T-helper 17 cell (primary cell): Measurements from ENCODE around the gene HLCS. TPM values are rescaled to one million over a fixed set of nuclear protein-coding genes. Genes with fewer than 3 reads are reported as not detected.

Source experiments
- ATAC-seq: fragments of 150-1000 bp; cut with Tn5 transposase; 2 replicates; pipeline ENCODE4 v1.10.0; 2021; ENCODE audit warnings: mild to moderate bottlenecking, moderate library complexity
- DNase-seq, 3 donors: peaks; one replicate each; pipeline versions ENCODE4 v3.0.0 to v3.0.0-alpha.2; 2020 to 2021
- H3K9me3 ChIP-seq: one replicate; pipeline ENCODE4 v1.7.0; 2013; ENCODE audit warnings: low read length, mild to moderate bottlenecking; ENCODE audit not compliant: control insufficient read depth, poor library complexity, severe bottlenecking
- H3K27ac Mint-ChIP-seq: one replicate; pipeline ENCODE4 v1.8.0; 2022; ENCODE audit warnings: mild to moderate bottlenecking, moderate library complexity, mixed read lengths
- H3K27me3 Mint-ChIP-seq: one replicate; pipeline ENCODE4 v1.8.0; 2022; ENCODE audit warnings: mixed read lengths
- H3K36me3 Mint-ChIP-seq: one replicate; pipeline ENCODE4 v1.8.0; 2022; ENCODE audit warnings: low read depth, mixed read lengths
- H3K4me1 Mint-ChIP-seq: one replicate; pipeline ENCODE4 v1.8.0; 2022; ENCODE audit warnings: mild to moderate bottlenecking, mixed read lengths
- H3K4me3 Mint-ChIP-seq: one replicate; pipeline ENCODE4 v1.8.0; 2022; ENCODE audit warnings: mild to moderate bottlenecking, moderate library complexity, mixed read lengths
- total RNA-seq, 4 donors: library from RNA in 2 of 4; stranded (reverse) in 2 of 4; gene quantifications; one replicate each; pipeline ENCODE4 v1.2.3 and lab custom pipeline; 2022 to 2026

Gene HLCS
- total RNA-seq, 2 donors from 2014 or later: 14.4 to 16.3 TPM

- H3K9me3 ChIP-seq: no peaks in the 10 kb centered on the region
- Mint-ChIP-seq H3K4me1 (peaks cover 10% of the 10 kb centered on the region), H3K27ac (no peak overlapping the region), H3K27me3 (no peaks in the 10 kb centered on the region), H3K36me3 (peaks cover 6% of the 10 kb centered on the region), H3K4me3 (no peak overlapping the region)
- DNase-seq (no peak), ATAC-seq (no peak)
These were observed 100.0 kb downstream of the HLCS start for GRCh38 chr21:36866419-36866818.

- no peak for ATAC-seq
- DNase-seq: no peak
- no peaks in the 10 kb centered on the region for H3K27me3 Mint-ChIP-seq
- no peak overlapping the region for H3K27ac Mint-ChIP-seq
- no peak overlapping the region for H3K4me3 Mint-ChIP-seq
- peaks cover 13% of the 10 kb centered on the region for H3K4me1 Mint-ChIP-seq
- H3K36me3 Mint-ChIP-seq: peaks cover 6% of the 10 kb centered on the region
- H3K9me3 ChIP-seq: no peaks in the 10 kb centered on the region
These were observed 101.5 kb downstream of the HLCS start for GRCh38 chr21:36864974-36865373.

- DNase-seq (no peak), ATAC-seq (no peak)
- H3K36me3 Mint-ChIP-seq: peaks cover 6% of the 10 kb centered on the region
- H3K4me1 Mint-ChIP-seq: peaks cover 21% of the 10 kb centered on the region
- no peaks in the 10 kb centered on the region for H3K27me3 Mint-ChIP-seq
- no peaks in the 10 kb centered on the region for H3K9me3 ChIP-seq
- H3K27ac Mint-ChIP-seq: no peak overlapping the region
- H3K4me3 Mint-ChIP-seq: no peak overlapping the region
These were observed 103.2 kb downstream of the HLCS start for GRCh38 chr21:36863260-36863659.

- H3K36me3 Mint-ChIP-seq: peaks cover 6% of the 10 kb centered on the region
- H3K27me3 Mint-ChIP-seq: no peaks in the 10 kb centered on the region
- no peak overlapping the region for H3K4me3 Mint-ChIP-seq
- H3K4me1 Mint-ChIP-seq: peaks cover 11% of the 10 kb centered on the region
- no peak overlapping the region for H3K27ac Mint-ChIP-seq
- H3K9me3 ChIP-seq: no peaks in the 10 kb centered on the region
- ATAC-seq (no peak), DNase-seq (no peak)
These were observed 104.7 kb downstream of the HLCS start for GRCh38 chr21:36861595-36862323.

GRCh38 chr21:36860736-36861594 lies 105.5 kb downstream of the HLCS start:
- ATAC-seq (no peak), DNase-seq (no peak)
- Mint-ChIP-seq H3K27me3 (no peaks in the 10 kb centered on the region), H3K27ac (no peak overlapping the region), H3K36me3 (peaks cover 6% of the 10 kb centered on the region), H3K4me1 (peaks cover 16% of the 10 kb centered on the region), H3K4me3 (no peak overlapping the region)
- no peaks in the 10 kb centered on the region for H3K9me3 ChIP-seq

GRCh38 chr21:36859744-36860501 lies 106.5 kb downstream of the HLCS start:
- Mint-ChIP-seq H3K36me3 (peaks cover 6% of the 10 kb centered on the region), H3K27ac (no peak overlapping the region), H3K4me1 (peaks cover 16% of the 10 kb centered on the region), H3K27me3 (no peaks in the 10 kb centered on the region), H3K4me3 (no peak overlapping the region)
- no peak for DNase-seq
- no peaks in the 10 kb centered on the region for H3K9me3 ChIP-seq
- ATAC-seq: peak; percentile 52

- no peak overlapping the region for H3K27ac Mint-ChIP-seq
These were observed 108.0 kb downstream of the HLCS start for GRCh38 chr21:36858320-36858957.

GRCh38 chr21:36856643-36857042 lies 109.8 kb downstream of the HLCS start:
- H3K4me1 Mint-ChIP-seq: peaks cover 16% of the 10 kb centered on the region
- H3K9me3 ChIP-seq: no peaks in the 10 kb centered on the region
- H3K36me3 Mint-ChIP-seq: peaks cover under 1% of the 10 kb centered on the region
- no peak overlapping the region for H3K4me3 Mint-ChIP-seq
- H3K27ac Mint-ChIP-seq: no peak overlapping the region
- H3K27me3 Mint-ChIP-seq: no peaks in the 10 kb centered on the region
- DNase-seq: no peak
- no peak for ATAC-seq

More at GRCh38 chr21:36858320-36858957, 108.0 kb downstream of the HLCS start:
- no peaks in the 10 kb centered on the region for H3K27me3 Mint-ChIP-seq
- ATAC-seq (no peak), DNase-seq (no peak)
- H3K36me3 Mint-ChIP-seq: peaks cover 6% of the 10 kb centered on the region
- H3K4me1 Mint-ChIP-seq: peaks cover 16% of the 10 kb centered on the region
- H3K4me3 Mint-ChIP-seq: no peak overlapping the region
- no peaks in the 10 kb centered on the region for H3K9me3 ChIP-seq

GRCh38 chr21:36854391-36854790 lies 112.1 kb downstream of the HLCS start:
- no peak overlapping the region for H3K4me3 Mint-ChIP-seq
- peaks cover 8% of the 10 kb centered on the region for H3K4me1 Mint-ChIP-seq
- no peaks in the 10 kb centered on the region for H3K27me3 Mint-ChIP-seq
- DNase-seq (no peak), ATAC-seq (no peak)
- no peaks in the 10 kb centered on the region for H3K36me3 Mint-ChIP-seq
- H3K27ac Mint-ChIP-seq: no peak overlapping the region
- no peaks in the 10 kb centered on the region for H3K9me3 ChIP-seq

GRCh38 chr21:36852864-36853263 lies 113.6 kb downstream of the HLCS start:
- ATAC-seq: no peak
- no peaks in the 10 kb centered on the region for H3K9me3 ChIP-seq
- Mint-ChIP-seq H3K4me3 (no peak overlapping the region), H3K27me3 (no peaks in the 10 kb centered on the region), H3K4me1 (peaks cover 8% of the 10 kb centered on the region), H3K27ac (no peak overlapping the region), H3K36me3 (no peaks in the 10 kb centered on the region)
- no peak for DNase-seq

- ATAC-seq: no peak
These were observed 114.2 kb downstream of the HLCS start for GRCh38 chr21:36852293-36852692.

GRCh38 chr21:36851121-36851520 lies 115.3 kb downstream of the HLCS start:
- Mint-ChIP-seq H3K27ac (no peak overlapping the region), H3K4me1 (peaks cover 2% of the 10 kb centered on the region)

More at GRCh38 chr21:36852293-36852692, 114.2 kb downstream of the HLCS start:
- H3K9me3 ChIP-seq: no peaks in the 10 kb centered on the region
- Mint-ChIP-seq H3K4me3 (no peak overlapping the region), H3K4me1 (peaks cover 8% of the 10 kb centered on the region), H3K36me3 (no peaks in the 10 kb centered on the region), H3K27ac (no peak overlapping the region), H3K27me3 (no peaks in the 10 kb centered on the region)
- DNase-seq: no peak

GRCh38 chr21:36850372-36850771 lies 116.1 kb downstream of the HLCS start:
- H3K9me3 ChIP-seq: no peaks in the 10 kb centered on the region
- DNase-seq (no peak), ATAC-seq (no peak)
- Mint-ChIP-seq H3K4me1 (peaks cover 2% of the 10 kb centered on the region), H3K36me3 (no peaks in the 10 kb centered on the region), H3K27ac (no peak overlapping the region), H3K27me3 (no peaks in the 10 kb centered on the region), H3K4me3 (no peak overlapping the region)

More at GRCh38 chr21:36851121-36851520, 115.3 kb downstream of the HLCS start:
- ATAC-seq (no peak), DNase-seq (no peak)
- Mint-ChIP-seq H3K4me3 (no peak overlapping the region), H3K36me3 (no peaks in the 10 kb centered on the region), H3K27me3 (no peaks in the 10 kb centered on the region)
- no peaks in the 10 kb centered on the region for H3K9me3 ChIP-seq
